ENCODE measurements around the gene CLOCK.

DNA sequence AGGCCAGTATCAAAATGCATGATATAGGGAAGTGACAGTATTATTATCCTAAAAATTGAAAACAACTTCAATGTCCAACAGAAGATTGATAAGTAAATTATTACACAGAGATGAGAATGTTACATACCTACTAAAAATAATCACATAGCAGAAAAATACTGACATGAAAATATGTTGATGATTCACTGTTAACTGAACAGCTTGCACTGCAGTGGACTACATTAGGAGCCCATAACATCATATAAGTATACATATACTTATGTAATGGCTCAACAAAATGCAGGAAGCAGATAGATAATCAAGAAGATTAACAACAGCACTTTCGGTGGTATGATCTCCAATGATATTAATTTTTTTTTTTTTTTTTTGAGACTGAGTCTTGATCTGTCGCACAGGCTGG is 7.1 kb downstream of the CLOCK start:
- TF ChIP-seq TAF1 (IDR thresholded peaks at IDR 0.05; ENCODE audit: low read depth, low read length), result no peak
- no peak for TF ChIP-seq POU2F2 (IDR thresholded peaks at IDR 0.05; ENCODE audit: low read depth, low read length)
- no peak for TF ChIP-seq POLR2AphosphoS5 (IDR thresholded peaks at IDR 0.05; ENCODE audit: low read depth, low read length)
- no peak for TF ChIP-seq POLR2A (IDR thresholded peaks at IDR 0.05; ENCODE audit: low read depth, low read length)
- no peak for TF ChIP-seq SPI1 (IDR thresholded peaks at IDR 0.05; ENCODE audit: low read depth, low read length)
- TF ChIP-seq PAX5 (IDR thresholded peaks at IDR 0.05; ENCODE audit: insufficient read depth, low read length, severe bottlenecking), result no peak

All from GM12891 (cell line).